GM19452 (cell line): ENCODE results near the gene MTHFD2.
A peak's percentile ranks its signal among the peaks of the same experiment; 100 is the strongest.
"Not testable (repeated sequence)": the region's sequence is repeated elsewhere in the genome, so short reads cannot be mapped to it uniquely, and the experiment has no call there.

Source experiments
- ATAC-seq: cut with Tn5 transposase; IDR thresholded peaks from one replicate; pipeline ENCODE4 v1.9.1; 2021; ENCODE audit not compliant: unreplicated experiment

The MTHFD2 gene

DNA sequence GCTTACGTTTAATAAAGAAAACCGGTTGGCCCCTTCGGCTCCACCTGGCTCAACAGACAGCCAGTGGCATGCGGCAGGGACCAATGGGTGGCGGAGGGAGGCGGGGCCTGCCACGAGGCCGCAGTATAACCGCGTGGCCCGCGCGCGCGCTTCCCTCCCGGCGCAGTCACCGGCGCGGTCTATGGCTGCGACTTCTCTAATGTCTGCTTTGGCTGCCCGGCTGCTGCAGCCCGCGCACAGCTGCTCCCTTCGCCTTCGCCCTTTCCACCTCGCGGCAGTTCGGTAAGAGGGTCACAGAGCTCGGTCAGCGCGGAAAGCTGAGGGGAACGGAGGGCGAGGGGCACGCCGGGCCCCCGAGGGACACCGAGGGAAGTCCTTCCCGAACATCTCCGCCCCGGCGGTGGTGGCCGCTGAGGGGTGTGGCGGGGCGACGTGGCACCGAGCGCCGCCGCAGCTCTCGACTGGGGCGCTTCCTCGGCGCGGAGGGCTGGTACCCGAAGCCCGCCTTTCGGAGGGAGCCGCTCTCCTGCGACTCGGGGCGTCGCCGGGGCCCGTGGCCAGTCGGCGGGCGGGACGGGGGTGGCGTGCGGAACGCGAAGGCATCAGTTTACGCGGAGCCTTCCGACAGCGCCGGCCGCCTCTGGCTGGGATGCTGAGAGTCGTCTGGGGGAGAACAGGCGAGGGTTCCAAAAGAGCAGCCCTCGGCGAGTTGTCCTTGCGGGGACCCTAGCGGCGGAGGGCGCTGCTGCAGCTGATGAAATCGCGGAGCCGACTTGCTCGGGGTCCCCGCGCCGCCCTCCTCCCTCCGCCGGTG is at the start of gene MTHFD2:
Gene MTHFD2 (plus strand): TSS at position 155 of the 814 bp plus-strand sequence. CDS start 27 bp downstream, at position 182.
- peak; percentile 89 for ATAC-seq

DNA sequence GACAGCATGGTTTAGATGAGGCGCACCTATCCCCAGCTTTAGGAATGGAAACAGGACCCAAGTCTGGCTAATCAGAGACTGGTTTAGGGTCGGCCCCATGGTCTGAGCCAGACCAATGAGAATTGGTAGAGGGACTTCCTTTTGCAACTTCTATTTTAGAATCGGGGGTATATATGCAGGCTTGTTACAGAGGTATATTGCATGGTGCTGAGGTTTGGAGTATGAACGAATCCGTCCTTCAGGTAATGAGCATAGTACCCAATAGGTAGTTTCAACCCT is 49.2 kb upstream of the MTHFD2 start:
- ATAC-seq: no peak

DNA sequence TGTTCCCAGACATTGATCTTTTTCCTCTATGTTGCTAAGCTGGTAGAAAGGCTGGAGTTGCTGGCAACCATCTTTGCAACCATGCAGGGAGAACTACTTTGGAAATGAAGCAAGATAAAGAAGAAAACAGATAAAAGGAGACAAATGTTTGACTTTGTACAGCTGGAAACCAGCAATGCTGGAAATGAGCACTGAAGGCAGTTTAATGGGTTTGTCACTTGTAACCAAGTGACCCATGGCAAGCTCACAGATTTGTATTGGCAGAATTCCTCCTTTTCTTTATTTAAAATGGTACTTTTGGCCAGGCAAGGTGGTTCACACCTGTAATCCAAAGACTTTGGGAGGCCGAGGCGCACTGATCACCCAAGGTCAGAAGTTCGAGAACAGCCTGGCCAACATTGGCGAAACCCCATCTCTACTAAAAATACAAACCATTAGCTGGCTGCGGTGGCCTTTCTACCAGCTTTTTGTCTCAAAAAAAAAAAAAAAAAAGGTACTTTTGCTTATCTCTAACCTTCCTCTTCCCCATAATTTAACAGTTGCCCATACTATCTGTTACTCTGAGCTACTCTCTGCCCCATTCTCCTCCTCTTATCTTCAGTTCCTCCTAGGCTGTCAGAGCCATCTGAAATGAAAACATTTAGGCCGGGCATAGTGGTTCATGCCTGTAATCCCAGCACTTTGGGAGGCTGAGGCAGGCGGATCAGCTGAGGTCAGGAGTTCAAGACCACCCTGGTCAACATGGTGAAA is 48.7 kb upstream of the MTHFD2 start:
- no peak for ATAC-seq

DNA sequence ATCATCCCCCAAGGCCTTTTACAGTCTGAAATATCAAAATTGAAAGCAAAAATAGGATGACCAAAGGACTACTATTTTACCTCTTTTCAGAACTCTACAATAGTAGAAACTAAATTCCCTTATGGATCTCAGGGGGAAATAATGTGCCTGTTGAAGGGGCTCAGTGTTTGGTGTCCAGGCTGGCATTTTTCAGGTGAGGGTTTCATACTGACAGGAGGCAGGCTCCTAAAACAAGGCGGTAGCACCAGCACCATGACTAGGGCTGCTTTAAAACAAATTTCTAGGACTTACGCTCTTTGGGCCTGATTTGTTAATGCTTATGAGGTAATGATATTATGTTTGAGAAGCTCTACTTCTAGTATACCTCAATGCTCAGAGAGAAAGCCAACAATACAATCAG is 45.5 kb upstream of the MTHFD2 start:
- ATAC-seq: no peak

DNA sequence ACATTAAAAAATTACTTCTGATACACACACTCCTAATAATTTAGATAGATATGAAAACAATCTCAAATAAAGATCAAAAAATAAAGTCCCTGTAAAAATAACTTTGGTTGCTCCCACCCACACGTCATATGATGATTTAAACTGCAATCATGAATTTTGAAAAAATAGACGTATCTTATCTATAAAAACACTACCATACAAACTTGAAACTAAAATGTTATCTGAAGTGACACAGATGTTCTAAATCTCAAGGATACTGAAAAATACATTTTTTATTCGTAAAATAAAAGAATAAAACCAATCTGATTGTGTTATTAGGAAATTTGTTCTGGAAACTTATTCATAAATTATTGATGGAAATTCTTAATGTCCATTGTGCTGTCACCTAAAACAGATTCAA is 42.6 kb upstream of the MTHFD2 start:
- no peak for ATAC-seq

DNA sequence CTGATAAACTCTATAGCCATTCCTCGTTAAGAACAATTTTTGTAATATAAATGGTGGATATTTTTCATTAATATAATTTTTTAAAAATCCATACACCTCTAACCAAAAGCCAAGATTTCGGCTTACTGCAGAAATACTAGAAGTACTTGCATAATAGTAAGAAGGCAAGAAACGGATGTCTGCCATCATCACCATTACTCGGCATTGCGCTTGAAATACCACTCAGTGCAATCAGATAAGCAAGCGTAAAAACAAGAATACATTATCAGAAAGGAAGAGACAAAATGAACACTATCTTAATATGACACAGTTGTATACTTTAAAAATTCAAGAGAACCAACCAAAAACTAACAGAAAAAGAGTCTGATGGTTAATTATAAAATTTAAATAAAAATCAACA is 35.5 kb upstream of the MTHFD2 start:
- no peak for ATAC-seq

DNA sequence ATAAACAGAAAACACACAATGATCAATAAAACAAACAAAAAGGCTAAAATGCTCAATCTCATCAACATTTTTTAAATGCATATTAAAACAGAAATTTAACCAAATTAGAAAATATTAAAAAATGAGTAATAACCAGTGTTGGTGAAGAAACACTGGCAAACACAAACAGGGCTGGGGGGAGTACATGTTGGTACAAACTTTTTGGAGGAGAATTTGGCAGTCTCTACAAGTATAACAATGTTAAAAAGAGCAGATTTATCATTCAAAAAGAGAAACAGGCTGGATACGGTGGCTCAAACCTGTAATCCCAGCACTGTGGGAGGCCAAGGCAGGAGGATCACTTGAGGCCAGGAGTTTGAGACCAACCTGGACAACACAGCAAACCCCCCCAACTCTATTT is 33.7 kb upstream of the MTHFD2 start:
- ATAC-seq: no peak

DNA sequence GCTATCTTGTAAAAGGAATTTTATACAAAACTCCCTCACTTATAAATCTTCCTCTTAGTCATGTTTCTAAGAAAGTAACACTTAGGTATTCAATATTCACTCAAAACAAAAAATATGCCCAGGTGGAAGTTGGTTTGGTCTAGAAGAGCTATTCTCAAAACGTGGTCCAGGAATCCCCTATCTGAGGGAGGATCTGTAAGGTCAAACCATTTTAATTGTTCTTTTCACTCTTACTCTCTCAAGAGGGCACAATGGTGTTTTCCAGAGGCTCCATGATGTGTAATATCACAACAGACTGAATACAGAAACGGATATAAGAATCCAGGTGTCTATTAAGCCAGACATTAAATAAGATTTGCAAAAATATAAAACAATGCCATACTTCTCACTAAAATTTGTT is 29.7 kb upstream of the MTHFD2 start:
- ATAC-seq: no peak

DNA sequence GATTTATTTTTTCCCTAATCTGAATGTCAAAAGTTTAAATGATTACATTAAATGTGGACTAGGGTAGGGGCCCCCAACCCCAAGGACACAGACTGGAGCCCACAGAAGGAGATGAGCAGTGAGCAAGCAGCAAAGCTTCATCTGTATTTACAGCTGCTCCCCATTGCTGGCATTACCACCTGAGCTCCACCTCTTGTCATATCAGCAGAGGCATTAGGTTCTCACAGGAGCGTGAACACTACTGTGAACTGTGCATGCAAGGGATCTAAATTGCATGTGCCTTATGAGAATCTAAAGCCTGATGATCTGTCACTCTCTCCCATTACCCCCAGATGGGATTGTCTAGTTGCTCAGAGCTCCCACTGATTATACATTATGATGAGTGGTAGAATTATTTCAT is 23.5 kb upstream of the MTHFD2 start:
- ATAC-seq: no peak

DNA sequence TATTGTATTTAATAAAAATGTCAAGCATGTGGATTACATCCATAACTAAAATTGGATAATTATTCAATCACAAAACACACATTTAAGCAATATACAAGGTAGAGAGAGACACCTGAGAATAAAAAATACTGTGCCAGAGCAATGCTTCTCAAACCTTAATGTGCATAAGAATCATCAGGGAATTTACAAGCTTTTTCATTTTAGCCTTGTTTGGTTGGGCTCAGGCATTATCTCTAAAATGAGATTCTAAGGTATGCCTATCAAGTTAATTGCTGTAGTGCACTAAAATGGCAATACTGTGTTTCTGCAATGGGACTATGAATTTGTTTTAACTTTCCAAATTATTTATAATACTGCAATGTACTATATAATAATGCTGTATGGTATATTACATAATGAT is 20.7 kb upstream of the MTHFD2 start:
- no peak for ATAC-seq

DNA sequence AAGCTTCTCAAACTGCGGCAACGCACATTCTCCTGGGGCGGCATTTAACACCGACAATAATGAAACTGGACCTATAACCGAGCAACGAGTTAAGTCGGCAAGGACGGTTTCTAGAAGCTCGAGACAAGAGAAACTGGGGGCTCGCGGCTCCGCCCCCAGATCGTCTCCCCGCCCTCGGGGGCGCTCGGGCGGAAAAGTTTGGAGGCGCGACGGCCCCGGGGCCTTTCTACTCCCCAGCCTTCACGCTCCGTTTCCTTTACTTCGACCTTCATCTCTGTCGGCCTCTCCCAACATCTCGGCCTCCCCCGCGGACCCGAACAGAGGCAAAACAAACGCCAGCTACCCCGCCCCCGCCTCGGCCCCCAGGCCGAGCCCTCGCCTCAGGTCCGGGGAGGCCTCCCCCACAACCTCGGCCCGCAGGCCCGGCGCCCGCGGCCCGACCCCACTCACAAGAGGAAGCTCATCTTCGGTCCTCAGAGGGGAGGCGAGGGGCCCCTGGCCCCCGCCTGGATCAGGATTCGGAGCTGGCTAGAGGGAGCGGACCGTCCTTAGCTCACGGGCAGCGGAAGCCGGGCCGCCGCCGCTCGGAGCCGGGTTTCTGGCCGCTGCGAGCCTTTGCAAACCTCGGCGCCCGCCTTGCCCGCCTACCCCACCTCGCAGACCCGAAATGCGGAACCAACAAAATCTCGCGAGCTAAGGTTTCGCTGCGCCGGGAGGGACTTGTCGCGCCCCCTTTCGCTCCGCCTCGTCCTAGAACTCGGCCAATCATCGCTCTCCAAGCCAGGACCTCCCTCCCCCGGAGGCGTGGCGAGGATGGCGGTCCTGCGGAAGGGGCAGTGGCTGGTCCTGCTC is 20.0 kb upstream of the MTHFD2 start, which contains the start of gene MOB1A:
Gene MOB1A (minus strand): TSS at position 669 of the 852 bp plus-strand sequence. CDS start 205 bp downstream, at position 464.
- peak; percentile 80 for ATAC-seq

DNA sequence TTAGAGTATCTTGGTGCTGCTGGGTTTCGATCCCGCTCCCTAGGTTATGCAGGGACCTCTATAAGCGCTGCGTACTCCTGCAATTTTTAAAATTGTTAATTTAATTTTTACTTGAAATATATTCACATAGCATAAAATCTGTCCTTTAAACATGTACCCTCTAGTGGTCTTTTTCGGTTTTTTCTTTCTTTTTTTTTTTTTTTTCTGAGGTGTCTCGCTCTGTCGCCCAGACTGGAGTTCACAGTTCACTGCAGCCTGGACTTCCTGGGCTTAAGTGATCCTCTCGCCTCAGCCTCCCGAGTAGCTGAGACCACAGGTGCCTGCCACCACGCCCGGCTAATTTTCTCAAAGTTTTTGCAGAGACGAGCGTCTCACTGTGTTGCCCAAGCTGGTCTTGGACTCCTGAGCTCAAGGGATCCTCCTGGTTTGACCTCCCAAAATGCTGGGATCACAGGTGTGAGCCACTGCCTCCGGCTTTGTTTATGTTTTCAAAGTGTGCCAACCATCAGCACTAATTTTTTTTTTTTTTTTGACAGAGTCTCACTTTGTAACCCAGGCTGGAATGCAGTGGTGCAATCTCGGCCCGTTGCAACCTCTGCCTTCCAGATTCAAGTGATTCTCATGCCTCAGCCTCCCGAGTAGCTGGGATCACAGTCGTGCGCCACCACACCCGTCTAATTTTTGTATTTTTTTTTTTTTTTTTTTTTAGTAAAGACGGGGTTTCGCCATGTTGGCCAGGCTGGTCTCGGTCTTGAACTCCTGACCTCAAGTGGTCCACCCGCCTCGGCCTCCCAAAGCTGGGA is 19.2 kb upstream of the MTHFD2 start:
- ATAC-seq: peak; percentile 20

DNA sequence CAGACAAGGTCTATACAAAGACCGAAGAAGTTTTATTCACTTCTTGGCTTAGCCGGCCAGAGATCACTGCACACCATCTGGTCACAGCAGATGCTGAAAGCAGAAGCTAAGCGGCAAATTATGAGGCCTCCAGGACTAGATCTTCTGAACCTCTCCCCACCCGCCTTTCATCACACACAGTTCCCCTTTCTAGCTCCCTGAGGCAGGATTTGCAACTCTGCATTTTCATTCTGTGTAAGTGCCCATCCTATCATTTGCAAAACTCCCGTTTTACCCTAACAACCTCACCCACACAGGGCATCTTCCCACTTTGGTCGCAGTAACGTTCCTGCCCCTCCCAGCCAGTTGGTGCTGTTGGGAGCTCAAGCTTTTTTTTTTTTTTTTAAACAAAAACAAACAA is 16.7 kb upstream of the MTHFD2 start:
- no peak for ATAC-seq

DNA sequence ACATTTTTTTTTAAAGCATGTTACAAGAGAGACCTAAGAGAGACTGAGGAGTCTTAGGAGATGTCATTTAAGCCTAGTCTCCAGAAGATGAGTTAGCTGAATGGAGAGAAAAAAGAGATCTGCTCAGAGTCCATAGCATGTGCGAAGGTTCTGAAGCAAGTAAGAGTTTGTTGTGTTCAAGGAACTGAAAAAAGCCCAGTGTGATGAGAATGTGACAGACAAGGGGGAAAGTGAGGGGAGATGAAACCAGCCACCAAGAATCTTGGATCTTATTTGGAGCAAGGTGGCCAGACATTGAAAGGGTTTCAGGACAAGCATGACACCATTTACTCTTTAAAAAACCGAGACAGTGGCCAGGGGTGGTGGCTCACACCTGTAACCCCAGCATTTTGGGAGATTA is 14.5 kb upstream of the MTHFD2 start:
- no peak for ATAC-seq

DNA sequence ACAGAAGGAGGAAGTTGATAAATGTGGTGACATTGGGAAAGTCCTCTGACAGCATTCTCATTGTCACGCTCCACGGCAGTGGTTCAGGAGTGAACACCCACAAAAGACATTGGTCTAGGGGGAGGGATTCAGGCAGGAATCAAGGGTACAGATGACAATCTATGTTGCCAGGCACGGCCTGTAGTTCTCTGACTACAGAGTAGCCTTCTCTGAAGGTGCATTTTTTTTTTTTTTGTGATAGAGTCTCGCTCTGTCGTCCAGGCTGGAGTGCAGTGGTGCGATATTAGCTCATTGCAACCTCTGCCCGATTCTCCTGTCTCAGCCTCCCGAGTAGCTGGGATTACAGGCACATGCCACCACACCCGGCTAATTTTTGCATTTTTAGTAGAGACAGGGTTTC is 12.4 kb upstream of the MTHFD2 start:
- peak; percentile 68 for ATAC-seq

DNA sequence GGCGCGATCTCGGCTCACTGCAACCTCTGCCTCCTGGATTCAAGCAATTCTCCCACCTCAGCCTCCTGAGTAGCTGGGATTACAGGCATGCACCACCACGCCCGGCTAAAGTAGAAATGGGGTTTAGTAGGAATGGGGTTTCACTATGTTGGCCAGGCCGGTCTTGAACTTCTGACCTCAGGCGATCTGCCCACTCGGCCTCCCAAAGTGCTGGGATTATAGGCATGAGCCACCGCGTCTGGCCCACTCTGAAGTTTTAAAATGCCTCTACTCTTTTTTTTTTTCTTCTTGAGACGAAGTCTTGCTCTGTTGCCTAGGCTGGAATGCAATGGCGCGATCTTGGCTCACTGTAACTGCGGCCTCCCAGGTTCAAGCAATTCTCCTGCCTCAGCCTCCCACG is 11.7 kb upstream of the MTHFD2 start:
- ATAC-seq: not testable (repeated sequence)

DNA sequence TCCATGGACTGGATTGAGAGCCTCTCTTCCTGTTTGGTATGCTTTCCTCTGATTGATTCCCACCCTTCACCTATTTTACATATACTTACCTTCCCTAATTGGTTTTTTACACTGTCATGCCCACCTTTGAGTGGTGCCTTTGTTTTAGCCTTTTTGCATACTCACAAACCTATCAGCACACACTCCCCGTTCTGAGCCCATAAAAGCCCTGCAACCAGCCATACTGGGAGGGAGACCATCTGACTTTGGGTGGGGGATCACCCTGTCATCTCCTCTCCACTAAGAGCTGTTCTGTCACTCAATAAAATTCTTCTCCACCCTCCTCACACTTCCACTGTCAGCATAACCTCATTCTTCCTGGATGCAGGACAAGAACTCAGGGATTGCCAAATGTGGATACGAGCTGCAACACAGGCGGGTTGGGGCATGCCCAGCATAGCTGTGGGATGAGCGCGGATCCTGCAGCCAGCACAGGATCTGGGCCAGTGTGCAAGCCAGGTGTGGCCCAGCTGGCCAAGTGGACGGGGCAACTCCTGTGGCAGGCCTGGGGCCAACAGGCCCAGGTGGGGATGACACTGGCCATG is 10.3 kb upstream of the MTHFD2 start:
- no peak for ATAC-seq

DNA sequence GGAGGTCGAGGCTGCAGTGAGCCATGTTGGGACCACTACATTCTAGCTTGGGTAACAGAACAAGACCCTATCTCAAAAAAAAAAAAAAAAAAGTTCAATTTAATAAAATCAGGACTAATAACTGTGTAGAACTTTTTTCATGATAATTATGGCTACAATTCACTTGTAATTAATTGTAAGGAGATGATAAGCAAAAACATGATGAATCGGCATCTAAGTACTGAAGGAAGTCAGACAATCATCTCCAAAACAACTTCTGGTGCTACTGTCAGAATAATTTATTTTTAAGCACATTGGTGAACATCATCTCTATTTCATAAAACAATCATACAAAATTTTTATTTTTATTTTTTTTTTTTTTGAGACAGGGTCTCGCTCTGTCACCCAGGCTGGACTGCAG is 9.7 kb upstream of the MTHFD2 start:
- no peak for ATAC-seq

DNA sequence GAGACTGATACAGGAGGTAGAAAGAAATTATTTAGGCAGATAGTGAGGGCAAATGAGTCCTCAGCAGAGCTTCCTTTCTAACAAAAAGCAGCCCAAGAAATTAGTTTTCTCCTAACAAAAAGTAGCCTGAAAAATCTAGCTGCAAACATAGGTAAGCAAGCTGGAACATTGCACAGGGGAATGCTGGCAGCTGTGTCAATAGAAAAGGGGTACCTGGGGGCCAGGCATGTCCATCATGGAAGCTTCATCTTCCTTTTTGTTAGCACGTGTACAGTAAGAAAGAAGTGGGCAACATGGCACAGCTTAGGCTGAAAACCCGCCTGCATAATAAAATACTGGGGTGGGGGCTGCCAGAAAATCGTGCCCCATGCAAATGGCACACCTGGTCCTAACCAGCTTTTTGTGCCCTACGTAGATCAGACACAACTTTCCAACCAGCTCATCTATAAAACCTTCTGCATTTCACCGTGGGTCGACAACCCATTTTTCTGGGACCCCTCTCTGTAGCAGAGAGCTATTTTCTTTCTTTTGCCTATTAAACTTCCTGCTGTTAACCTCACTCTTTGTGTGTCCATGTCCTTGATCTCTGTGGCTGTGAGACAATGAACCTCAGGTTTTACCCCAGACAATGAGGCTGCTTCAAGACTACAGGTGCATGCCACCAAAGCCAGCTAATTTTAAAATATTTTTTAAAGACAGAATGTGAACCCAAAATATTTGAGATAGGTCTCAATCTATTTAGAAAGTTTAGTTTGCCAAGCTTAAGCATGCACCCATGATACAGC is 6.6 kb upstream of the MTHFD2 start:
- ATAC-seq: no peak

DNA sequence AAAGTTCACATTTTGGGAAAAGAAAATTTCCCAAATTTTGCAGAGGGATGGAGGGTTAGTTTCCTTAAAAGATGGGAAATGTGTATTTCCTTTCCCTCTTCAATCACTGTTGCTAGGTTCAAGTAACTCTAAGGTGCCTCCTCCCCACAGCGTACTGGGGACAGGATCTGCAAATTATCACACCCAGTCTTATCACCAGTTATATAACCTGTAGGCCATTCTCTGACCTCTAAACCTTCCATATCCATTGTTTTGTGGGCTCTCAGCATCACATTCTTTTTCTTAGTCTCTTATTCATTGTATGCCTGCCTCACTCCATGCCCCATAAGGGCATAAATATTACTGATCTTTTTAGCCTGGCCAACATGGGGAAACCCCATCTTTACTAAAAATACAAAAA is 3.6 kb upstream of the MTHFD2 start:
- ATAC-seq: no peak
